ENCODE measurements around the gene PSMD12.

PSMD12 gene

GRCh38 chr17:67386965-67387551 lies 20.7 kb upstream of the PSMD12 start:
- peak; percentile 42 for DNase-seq

- DNase-seq = no peak
Observed at GRCh38 chr17:67385122-67385988, 19.0 kb upstream of the PSMD12 start.

DNA sequence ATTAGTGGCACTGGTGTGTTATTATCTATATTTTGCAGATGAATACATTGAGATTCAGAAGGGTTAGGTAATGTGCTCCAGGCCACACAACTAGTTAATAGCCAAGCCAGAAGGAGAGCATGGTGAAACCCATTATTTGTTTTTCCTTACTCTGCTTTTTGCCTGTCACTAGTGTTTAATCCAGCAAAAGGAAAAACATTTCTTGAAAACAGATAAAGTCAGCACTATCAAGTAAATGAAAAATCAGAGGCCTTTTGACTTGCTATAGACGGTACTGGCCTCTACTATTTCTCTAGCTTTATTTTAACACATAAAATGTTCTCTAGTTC lies 15.5 kb upstream of the PSMD12 start:
- DNase-seq = no peak

GRCh38 chr17:67379251-67379630 lies 12.9 kb upstream of the PSMD12 start:
- DNase-seq = no peak

DNA sequence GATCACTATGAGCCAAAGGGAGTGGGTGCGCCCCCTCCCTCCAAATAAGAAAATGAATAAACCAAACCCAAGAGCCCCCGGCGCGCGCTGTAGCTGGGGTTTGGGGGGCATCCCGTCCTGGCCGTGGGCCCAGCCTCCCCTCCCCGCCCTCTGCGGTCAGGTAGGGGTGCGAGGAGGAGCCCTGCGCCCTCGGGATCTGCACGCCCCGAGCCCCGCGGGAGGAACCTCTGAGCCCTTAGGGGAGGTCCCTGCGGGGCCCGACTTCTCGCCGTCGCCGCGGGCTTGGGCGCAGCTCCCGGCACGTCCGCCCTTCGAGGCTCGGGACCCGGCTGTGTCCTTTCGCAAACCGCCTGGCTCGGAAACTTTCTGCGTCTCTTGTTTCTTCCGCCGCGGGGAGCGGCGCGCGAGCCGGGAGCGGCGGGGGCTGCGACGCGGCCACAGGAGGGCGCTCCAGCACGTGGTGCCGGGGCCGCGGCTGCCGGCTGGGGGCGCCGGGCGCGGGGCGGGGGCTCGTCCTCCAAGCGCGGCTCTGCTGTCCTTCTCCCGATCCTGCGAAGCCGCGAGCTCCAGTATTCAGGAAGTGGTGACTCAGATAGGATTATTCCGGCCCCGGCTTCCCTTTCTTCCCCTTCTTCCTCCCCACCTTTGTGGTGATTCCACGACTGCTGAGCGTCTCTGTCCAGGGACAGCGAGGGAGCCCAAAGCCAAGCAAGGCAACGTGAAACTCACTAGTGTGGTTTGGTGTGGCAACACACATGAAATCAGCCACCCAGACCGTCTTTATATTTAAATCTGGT lies 12.3 kb upstream of the PSMD12 start:
- peak; percentile 76 for DNase-seq

DNA sequence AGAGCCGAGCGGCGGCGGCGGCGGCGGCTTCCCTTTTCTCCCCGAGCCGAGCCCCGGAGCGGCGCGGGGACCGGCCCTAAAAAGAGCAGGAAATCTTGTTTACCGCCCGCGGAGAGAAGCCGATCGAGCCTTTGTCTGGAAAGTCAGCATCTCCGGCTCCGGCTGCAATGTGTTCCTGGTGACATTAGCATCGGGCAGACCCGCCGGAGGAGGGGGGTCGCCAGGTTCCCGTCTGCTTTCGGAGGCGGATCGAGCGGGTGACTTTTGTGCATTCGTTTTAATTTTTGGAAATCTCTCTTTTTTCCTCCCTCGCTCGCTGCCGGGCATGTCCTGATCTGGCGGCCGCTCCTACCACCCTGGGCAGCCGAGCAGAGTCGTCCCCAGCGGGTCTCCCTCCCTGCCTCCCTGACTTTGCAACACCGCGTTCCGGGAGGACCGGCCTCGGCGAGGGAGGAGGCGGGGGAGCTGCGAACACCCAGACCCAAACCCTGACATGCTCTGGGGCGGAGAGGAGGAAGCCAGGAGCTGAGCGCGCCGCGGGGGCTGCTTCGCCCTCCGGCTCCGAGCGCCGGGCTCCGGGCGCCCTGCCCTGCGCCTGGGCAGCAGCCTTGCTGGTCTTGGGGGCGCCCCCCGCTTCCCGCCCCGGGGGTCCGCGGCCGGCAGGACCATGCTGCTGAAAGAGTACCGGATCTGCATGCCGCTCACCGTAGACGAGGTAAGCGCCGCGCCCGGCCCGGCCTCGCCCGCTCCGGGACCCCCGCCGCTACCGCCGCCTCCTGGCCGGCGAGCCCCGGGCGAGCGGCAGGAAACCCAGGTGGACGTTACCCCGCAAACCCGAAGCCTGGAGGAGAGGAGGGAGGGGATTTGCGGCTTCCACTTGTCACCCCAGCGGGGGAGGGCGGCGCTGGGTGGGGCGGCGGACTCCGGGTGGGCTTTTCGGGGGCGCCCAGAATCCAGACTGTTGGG lies 11.4 kb upstream of the PSMD12 start:
- peak; percentile 31 for DNase-seq

- peak; percentile 88 for DNase-seq
Observed at GRCh38 chr17:67376737-67377487, 10.5 kb upstream of the PSMD12 start, which contains the start of gene PITPNC1. Gene PITPNC1 (plus strand): TSS chr17:67377281.

DNA sequence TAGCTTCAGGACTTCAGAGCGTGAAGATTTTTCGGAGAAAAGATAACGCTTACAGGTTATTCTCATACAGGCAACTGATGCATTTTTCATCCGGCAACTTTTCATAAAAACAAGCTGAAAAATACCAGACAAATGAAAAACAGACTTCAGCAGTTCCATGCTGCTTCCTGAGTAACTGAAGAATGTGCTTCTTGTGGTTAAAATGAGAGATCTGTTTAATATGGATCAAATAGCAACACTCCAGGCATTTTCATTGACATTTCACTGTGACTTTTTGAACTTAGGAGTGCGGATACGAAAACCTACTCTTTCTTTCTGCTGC lies 10.0 kb upstream of the PSMD12 start:
- DNase-seq = peak; percentile 83

DNA sequence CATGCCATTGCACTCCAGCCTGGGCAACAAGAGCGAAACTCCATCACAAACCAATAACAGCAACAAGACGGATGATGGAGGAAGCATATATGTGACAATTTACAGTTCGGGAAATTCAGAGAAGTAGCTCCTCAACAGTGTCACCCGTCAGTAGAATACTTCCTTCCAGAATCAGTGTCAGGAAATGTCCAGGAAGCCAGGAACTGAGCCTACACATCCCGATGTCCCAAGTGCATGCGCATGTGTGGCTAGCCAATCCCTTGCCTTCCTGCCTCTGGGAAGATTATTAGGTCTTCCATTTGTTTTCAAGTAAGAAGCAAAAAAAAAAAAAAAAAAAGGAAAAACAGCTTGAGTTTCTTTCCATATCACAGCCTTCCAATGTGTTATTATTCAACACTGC lies 9.3 kb upstream of the PSMD12 start:
- no peak for DNase-seq

DNA sequence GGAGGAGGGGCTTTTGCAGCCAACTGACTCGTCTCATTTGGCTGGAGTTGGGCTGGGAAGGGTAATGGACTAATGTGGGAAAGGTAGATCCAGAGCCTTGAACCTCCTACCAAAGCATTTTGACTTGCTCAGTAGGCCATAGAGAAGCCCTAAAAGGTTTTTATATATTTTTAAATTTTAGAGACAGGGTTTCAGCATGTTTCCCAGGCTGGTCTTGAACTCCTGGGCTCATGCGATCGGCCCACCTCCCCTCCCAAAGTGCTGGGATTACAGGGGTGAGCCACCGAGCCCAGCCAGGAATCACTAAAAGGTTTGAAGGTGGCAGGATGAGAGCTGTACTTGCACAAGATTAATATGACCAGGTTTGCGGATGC lies 8.7 kb upstream of the PSMD12 start:
- DNase-seq = no peak

GRCh38 chr17:67374329-67375053 lies 8.1 kb upstream of the PSMD12 start:
- peak; percentile 79 for DNase-seq

GRCh38 chr17:67372751-67373150 lies 6.4 kb upstream of the PSMD12 start:
- no peak for DNase-seq

DNA sequence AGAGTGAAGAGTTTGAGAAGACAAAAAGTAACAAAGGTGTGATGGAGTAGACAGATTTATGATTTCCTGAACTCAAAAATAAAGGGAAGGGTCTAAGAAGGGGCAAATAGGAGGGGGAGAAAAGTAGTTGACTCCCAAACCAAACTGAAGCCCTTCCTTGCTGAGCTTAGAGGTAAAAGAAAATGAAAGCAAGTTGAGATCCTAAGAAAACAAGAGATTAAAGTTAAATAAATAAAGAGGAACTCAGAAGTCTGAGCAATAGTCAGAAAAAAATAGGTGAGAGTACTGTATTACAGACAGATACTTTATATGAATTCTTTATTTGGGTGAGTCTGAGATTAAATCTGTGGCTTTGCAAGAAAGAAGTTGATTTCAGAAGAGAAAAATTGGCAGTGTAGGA lies 3.3 kb upstream of the PSMD12 start:
- no peak for DNase-seq

DNA sequence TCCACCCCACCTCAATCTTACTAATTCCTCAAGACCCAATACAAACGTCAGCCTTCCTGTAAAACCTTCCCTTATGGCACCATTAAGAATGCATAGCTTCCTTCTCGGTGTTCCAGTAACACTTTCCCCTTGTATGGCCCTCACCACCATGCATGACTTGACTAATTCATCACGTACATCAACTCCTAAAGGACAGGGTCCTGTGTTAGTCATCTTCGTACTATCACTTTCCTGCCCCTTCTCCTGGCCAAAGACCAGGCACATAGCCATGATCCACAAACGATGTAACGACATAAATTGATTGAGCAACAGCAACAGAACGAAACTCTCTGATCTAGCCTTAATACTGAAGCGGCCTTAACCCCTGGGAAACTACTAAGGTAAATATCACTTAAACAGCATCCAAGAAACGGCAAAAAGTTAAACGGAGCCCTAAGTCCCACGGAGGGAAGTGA lies 612 bp downstream of the PSMD12 start:
- peak; percentile 54 for DNase-seq

DNA sequence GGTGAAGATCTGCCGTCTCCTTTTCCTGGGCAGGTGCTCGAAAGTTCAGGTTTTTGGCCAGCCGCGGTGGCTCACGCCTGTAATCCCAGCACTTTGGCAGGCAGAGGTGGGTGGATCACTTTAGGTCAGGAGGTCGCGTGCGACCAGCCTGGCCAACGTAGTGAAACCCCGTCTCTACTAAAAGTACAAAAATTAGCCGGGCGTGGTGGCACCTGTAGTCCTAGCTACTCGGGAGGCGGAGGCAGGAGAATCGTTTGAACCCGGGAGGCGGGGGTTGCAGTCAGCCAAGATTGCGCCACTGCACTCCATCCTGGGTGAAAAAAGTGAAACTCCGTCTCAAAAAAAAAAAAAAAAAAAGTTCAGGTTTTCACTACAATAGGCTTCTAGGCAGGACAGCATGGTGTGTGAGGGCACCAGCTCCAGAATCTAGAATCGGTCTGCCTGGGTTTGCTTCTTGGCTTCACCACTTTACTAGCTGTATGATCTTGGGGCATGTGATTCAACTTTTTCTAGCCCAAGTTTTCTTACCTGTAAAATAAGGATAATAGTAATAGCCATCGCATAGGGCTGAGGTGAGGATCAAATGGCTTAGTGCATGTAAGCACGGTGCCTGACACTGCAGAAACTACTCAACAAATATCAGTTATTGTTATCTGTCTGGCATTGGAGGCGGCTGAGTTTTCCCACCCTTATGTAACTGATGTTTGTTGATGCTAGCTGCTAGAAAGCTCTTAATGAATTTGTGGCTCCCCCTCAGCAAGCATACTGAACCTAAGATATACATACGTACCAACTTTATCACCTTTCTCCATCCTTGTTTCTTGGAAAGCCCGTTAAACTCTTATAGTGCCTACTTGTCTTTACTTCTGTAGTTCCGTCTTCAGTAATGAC lies 1.3 kb downstream of the PSMD12 start:
- no peak for DNase-seq

DNA sequence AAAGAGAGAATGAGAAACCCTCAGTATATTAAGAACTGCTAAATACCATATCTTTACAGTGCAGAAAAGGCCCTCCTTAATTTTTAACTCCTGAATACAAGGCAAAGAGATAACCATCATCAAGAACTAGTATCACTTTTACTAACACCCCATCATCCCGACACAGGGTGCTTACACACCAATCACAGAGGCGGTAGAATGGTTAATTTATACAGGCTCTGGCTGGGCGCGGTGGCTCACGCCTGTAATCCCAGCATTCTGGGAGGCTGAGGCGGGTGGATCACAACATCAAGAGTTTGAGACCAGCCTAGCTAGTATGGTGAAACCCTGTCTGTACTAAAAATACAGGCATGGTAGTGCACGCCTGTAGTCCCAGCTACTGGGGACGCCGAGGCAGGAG lies 4.2 kb downstream of the PSMD12 start:
- no peak for DNase-seq

DNA sequence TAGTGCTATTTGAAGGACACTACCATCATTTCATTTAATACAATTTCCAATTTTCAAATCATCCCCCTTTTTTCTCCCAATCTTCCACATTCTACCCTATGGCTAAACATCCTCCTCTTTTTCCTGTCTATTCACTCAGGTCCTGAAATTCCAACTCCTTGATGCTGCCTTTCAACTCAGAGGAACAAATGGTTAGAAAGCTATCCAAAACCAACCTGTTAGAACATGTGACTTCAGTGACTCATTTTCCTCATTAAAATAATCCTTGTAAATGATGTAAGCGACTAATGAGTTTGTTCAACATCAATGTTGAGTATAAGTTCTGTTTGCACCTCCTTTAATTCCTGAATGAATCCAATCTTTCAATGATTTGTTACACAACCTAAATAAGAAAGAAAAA lies 5.5 kb downstream of the PSMD12 start:
- no peak for DNase-seq

DNA sequence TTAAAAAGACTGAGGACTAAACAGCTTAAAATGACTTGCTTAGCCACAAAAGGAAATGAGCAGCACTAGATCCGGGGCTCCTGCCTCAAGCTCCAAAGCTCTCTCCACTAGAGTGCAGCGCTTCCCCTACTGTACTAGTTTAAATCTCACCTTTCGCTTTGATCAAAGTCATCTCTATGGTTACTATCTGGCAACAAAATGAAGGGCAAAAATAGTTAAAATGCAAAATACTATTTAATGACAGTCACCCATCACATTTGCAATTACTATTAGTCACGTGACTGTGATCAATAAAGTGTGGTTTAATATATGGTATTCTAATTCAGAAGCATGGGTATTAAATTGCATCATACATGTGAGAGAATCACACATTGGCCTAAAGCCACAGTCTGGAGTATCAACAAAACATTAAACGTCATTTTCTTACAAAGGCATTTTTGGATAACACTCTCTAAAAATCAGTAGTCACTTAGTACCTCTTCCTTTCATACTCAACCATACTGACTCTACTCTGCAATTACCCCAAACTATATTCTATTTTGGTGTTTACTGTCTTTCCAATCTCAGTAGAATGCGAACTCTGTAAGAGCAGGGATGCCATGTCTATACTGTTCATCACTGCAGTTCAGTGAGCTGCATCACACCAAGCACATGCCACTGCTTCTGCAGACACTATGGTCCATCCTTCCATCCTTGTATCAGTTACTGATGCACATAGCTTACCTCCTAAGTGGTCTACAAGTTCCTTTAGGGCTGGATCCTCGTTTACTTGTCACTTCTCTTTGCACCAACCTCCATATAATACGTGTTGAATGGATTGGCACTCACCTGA lies 6.2 kb downstream of the PSMD12 start:
- no peak for DNase-seq

- DNase-seq = no peak
Observed at GRCh38 chr17:67358612-67359011, 7.8 kb downstream of the PSMD12 start.

Measured in fibroblast of skin of scalp (primary cell).